22Rv1 (cell line): ENCODE data around the gene IFITM2.

Experiments
- H3K27ac ChIP-seq: fragments of 450-650 bp; 2 replicates; pipeline ENCODE4 v1.5.1; 2017
- ZFX ChIP-seq: fragments of 450-650 bp; IDR thresholded peaks from 2 replicates; pipeline ENCODE4 v1.6.1; 2017; ENCODE audit warnings: antibody characterized with exemption, borderline replicate concordance
- TF ChIP-seq, protein P1 (sequence below): fragments of 450-650 bp; IDR thresholded peaks from 2 replicates; pipeline ENCODE4 v1.5.1; 2017; ENCODE audit warnings: mild to moderate bottlenecking

The IFITM2 gene

DNA sequence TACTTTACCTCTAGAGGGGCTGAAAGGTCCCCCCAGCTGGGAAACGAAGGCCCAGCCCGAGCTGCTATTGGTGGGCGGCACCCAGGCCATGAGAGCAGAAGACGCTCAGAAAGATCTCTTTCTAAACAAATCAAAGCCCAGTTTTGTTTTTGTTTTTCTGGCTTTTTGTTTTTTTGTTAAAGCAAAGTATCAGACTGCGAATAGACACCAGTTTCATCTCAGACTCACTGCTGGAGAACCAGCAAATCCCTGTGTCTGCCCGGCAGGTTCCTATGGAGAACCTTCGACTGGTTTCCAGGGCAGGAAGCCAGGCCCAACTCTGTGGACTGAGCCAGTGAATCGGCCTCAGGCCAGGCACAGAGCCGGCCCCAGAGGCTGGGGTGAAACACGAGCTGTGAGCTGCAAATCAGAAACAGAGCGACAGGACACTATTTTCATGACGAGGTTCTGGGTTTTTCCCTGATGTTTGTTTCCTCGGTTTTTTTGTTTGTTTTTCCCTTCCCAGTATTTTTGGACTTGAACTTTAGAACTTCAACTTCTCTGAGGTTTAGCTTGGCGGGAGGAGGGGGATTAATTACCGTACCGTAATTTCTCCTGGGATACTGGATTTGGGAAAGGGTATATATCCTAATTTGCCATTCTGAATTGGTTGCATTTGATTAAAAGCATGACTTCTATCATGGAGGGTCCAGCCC, 45.7 kb downstream of the IFITM2 start:
- no peak overlapping the region for H3K27ac ChIP-seq
- no peak for TF ChIP-seq ZFX

DNA sequence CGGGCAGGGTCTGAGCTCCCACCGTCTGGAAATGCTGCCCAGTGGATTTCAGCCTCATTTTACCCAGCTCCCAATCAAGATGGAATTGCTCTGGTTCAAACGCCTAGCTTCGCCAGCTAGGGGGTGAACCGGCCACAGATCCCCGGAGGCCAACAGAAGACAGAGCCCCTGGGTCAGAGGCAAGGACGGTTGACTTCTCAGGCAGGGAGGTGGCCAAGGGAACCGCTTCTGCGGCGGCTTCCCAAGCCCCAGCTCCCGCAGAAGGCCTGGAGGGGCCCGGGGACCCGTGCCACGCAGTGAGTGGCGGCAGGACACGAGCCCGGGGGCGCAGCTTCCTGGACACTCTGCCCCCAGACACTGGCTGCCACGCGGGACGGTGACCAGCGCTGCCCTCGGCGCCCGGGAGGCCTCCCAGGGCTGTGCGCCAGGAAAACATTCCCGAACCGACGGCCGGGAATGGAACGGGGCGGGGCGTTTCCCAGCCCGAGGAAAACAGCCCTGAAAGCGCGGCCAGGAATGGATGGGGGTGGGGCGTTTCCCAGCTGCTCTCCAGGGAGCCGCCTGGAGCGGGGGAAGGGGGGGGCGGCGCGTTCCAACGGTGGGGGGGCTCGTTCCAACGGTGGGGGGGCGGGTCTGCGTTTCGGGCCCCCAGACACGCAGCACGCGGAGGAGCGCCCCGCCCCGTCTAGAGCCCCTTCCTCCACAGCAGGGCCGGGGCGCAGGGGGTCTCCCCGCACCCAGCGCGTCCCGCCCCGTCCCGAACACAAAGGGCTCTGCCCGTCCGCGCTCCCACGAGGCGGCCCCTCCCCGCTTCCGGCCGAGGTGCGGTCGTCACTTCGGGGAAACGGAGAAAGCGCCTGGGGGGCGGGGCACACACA, 48.2 kb downstream of the IFITM2 start:
- H3K27ac ChIP-seq = peak overlapping the region; percentile 17; the same call in 1 of the 2 replicates
- no peak for TF ChIP-seq ZFX
- TF ChIP-seq, protein P1, sequence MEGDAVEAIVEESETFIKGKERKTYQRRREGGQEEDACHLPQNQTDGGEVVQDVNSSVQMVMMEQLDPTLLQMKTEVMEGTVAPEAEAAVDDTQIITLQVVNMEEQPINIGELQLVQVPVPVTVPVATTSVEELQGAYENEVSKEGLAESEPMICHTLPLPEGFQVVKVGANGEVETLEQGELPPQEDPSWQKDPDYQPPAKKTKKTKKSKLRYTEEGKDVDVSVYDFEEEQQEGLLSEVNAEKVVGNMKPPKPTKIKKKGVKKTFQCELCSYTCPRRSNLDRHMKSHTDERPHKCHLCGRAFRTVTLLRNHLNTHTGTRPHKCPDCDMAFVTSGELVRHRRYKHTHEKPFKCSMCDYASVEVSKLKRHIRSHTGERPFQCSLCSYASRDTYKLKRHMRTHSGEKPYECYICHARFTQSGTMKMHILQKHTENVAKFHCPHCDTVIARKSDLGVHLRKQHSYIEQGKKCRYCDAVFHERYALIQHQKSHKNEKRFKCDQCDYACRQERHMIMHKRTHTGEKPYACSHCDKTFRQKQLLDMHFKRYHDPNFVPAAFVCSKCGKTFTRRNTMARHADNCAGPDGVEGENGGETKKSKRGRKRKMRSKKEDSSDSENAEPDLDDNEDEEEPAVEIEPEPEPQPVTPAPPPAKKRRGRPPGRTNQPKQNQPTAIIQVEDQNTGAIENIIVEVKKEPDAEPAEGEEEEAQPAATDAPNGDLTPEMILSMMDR = no peak

DNA sequence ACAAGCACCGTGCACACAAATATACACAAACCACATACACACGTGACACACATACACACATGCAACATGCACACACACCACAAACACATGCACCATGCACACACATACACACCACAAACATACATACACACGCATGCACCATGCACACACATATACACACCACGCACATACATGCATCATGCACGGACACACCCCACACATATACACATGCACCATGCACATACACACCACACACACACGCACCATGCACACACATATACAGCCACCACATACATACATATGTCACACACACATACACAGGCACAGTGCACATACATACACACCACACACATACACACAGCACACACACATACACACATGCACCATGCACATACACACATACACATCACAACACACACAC, 49.0 kb downstream of the IFITM2 start:
- no peak overlapping the region for H3K27ac ChIP-seq

DNA sequence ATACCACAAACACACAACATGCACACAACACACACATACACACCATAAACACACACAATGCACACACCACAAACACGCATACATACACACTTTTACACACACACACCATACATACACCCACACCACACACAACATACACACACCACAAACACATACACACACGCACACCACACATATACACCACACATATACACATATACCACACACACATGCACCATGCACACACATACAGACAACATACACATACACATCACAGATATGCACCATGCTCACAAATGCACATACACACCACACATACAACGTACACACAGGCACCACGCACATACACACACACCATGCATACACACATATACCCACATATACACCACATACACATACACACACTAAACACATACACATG, 50.0 kb downstream of the IFITM2 start:
- no peak overlapping the region for H3K27ac ChIP-seq
- no peak for TF ChIP-seq ZFX
- TF ChIP-seq, protein P1 = no peak

More for the DNA sequence above, 49.0 kb downstream of the IFITM2 start:
- no peak for TF ChIP-seq ZFX
- TF ChIP-seq, protein P1 = no peak

DNA sequence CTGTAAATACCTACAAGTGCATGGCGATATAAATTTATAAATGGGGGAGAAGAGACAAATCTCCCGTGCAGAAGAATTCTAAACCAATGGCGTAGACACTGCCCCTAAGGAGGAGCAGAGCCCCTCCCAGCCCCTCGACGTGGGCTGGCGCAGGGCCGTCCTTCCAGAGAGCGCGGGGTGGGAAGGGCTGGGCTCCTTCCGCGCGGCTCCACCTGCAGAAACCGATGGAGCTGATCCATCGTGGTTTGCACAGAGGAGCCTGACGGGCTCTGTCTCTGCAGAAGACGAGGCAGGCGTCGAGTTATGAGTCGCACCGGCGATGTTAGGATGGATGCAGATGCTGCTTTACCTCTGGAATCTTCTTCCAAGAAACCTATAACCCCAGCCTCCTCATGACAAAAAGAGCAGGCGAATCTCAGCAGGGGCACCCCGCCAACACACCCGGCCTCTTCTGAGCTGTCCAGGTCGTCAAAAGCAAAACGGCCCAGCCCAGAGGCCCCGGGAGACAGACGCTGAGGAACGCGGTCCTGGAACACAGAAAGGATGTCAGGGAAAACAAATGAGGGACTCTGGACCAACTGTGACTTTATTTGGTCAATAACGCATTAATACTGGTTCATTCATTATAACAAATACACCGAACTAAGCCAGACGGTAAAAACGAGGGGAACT, 50.6 kb downstream of the IFITM2 start:
- H3K27ac ChIP-seq = no peak overlapping the region
- TF ChIP-seq ZFX = no peak
- TF ChIP-seq, protein P1 = no peak
